GM21515 (cell line): Measurements from ENCODE around the gene EXOC3L2.

ENCODE experiments used
- ATAC-seq: cut with Tn5 transposase; IDR thresholded peaks from one replicate; pipeline ENCODE4 v1.9.1; 2021; ENCODE audit not compliant: unreplicated experiment

EXOC3L2 gene

DNA sequence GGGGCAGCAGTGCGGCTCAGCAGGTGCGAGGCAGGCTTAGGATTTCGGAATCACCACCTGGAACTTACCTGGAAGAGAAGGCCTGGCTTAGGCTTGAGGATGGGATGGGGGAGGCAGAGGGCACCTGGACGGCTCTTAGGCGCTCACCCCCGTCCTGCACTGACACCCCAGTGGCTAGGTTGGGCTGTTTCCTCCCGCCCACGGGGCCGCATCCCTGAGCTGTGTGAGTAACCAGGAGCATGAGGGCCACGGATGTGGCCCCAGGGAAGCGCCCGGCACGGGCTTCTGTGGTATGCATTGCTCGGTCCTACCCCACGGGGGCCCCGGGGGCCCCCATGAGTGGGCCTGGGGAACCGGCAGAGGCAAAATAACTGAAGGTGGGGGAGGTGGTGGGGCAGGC lies 82.1 kb downstream of the EXOC3L2 start:
- no peak for ATAC-seq

DNA sequence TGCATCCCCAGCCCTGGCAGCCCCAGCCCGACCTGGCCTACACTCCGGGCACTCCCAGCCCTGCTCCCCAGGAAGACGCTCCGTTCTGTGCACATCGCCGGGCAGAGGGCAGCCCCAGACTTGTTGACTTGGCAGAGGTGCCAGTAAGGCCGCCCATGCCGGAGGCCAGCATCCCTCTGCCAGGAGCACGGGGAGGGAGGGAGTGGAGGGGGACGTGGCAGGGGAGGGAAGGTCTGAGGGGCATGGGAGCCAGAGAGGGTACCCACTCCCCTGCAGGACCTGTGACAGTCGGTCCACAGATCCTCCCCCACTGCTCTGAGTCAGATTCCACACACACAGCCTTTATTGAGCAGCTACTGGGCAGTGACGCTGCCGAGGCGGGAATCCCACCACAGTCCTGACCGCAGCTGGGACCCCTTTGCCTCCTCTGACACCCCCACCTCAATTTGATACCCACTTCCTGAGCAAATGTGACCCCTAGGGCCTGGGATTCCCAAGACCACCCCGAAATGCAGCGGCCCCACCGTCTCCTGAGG lies 82.5 kb downstream of the EXOC3L2 start:
- ATAC-seq, result no peak
